Measurements from ENCODE around the gene ZNF837. TPM values are rescaled to one million over a fixed set of nuclear protein-coding genes. Genes with fewer than 3 reads are reported as not detected.

Gene ZNF837
- 1 to 10 TPM; 1.5 to 3.3 (median 2.5) TPM for total RNA-seq
- long read RNA-seq, donor 1, partial matches to known transcripts: 1 of 6 reads
- long read RNA-seq, donor 1, other reads (novel, unspliced or antisense): 3 of 6 reads
- long read RNA-seq, donor 2: 0 reads

DNA sequence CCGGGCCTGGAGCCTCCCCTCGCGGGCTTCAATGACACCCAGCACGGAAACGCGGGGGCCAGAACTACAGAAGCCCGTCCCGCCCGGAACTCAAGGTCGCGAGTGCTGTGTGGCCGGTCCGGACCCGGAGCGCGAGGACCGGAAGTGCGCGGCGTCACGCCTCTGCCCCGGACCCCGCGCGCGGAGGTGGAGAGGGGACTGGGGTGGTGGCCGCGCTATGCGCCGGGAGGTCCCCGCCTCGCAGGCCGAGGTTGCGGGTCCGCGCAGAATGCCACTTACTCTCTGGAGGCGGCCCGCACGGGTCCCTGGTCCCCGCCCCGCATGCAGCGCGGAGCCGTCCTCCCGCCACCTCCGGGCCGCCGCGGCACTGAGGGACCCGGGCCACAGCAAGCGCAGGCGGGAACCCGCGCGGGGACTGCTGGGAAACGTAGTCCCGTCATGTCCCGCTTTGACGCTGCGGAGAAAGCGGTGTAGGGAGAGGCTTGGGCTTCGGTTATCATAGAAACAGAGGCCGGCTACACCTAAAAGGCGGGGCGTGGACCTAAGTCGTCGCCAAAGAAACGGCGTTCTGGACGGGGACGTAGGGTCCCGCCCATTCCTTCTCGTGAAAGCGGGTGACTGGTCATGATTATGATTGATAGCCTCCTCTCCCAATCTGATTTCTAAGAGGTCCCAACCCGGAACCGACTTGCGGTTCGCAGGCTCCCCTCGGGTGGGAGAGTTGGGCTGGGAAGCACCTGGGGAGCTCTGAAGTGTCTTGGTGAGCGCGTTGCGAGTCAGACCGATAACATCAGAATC lies at the start of gene ZNF837:
Gene ZNF837 (minus strand): TSS at position 369 of the 798 bp plus-strand sequence. CDS start 11,698 bp downstream, outside the sequence.
- peak within 1 kb of the TSS; percentile 48 for H3K4me3 ChIP-seq
- no peak for TF ChIP-seq CTCF (IDR thresholded peaks at IDR 0.05)
- no peaks in the 10 kb centered on the region for H3K9me3 ChIP-seq
- DNase-seq (peak; percentile 98 to 100 (median 99)), ATAC-seq (peak; percentile 93)
- peaks cover 19% of the 10 kb centered on the region for H3K4me1 ChIP-seq (ENCODE audit: low read depth)
- H3K36me3 ChIP-seq (ENCODE audit: low read depth): no peaks in the 10 kb centered on the region
- intact Hi-C loops (cut with DNase I, micrococcal nuclease): no loop called here

DNA sequence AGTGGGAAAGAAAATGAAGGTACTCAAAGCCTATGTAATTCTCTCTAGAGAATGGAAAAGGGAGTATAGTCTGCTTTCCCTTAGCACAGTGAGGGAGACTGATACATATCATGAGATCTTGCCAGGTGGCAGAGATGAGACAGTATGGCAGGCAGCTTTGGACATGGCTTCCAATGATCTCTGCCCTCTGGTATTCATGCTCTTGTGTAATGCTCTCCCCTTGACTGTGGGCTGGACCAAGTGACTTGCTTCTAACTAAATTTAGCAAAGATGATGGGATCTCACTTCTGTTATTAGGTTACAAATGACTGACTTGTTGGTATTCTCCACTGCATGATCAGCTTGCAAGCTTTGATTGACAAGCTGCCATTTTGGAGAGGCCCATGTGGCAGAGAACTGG lies 48.9 kb upstream of the ZNF837 start:
- Histone ChIP-seq H3K4me1 (ENCODE audit: low read depth) (no peaks in the 10 kb centered on the region), H3K4me3 (no peak overlapping the region), H3K9me3 (peaks cover 86% of the 10 kb centered on the region), H3K36me3 (ENCODE audit: low read depth) (peaks cover 9% of the 10 kb centered on the region)
- no peak for DNase-seq
- TF ChIP-seq CTCF (IDR thresholded peaks at IDR 0.05): no peak
- intact Hi-C loops (cut with DNase I, micrococcal nuclease): no loop called here
- ATAC-seq: no peak

DNA sequence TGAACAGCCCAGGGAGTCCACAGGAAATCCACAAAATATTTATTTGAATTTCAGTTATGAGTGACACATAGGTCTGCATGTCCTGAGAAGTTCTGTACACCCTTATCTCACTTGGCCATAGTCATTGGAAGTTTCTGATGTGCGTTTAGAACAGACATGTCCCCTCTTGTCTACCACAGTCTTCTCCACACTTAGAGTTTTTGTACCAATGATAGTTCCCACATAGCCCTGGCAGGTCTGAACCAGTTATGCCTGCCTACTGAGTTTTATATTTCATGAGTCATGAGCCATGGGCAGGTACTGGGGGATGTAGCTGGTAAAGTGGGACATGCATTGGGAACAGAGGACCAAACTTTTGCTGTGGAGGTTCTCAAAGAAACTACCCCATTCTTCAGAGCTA lies 47.8 kb upstream of the ZNF837 start:
- Histone ChIP-seq H3K4me3 (no peak overlapping the region), H3K36me3 (ENCODE audit: low read depth) (no peaks in the 10 kb centered on the region), H3K4me1 (ENCODE audit: low read depth) (no peaks in the 10 kb centered on the region), H3K9me3 (peaks cover 75% of the 10 kb centered on the region)
- DNase-seq (no peak), ATAC-seq (no peak)
- TF ChIP-seq CTCF (IDR thresholded peaks at IDR 0.05): no peak
- intact Hi-C loops (cut with DNase I, micrococcal nuclease): no loop called here

DNA sequence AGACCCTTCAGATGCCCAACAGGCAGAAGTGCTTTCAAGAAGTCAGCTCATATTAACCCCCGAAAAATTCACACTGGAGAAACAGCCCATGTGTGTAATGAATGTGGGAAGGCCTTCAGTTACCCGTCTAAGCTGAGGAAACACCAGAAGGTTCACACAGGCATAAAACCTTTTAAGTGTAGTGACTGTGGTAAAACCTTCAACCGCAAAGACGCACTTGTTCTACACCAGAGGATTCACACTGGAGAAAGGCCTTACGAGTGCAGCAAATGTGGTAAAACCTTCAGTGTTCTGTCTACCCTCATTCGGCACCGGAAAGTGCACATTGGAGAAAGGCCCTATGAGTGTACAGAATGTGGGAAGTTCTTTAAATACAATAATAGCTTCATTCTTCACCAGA lies 36.2 kb upstream of the ZNF837 start:
- no peak for DNase-seq
- intact Hi-C loops (cut with DNase I, micrococcal nuclease): no loop called here
- no peaks in the 10 kb centered on the region for H3K9me3 ChIP-seq
- no peak overlapping the region for H3K4me3 ChIP-seq
- TF ChIP-seq CTCF (IDR thresholded peaks at IDR 0.05): no peak
- H3K4me1 ChIP-seq (ENCODE audit: low read depth): no peaks in the 10 kb centered on the region
- H3K36me3 ChIP-seq (ENCODE audit: low read depth): peaks cover 8% of the 10 kb centered on the region
- ATAC-seq: no peak

- no peaks in the 10 kb centered on the region for H3K4me1 ChIP-seq (ENCODE audit: low read depth)
- no peak for DNase-seq
- no peak for TF ChIP-seq CTCF (IDR thresholded peaks at IDR 0.05)
- H3K4me3 ChIP-seq: no peak overlapping the region
- intact Hi-C loops (cut with DNase I, micrococcal nuclease): no loop called here
- ATAC-seq: no peak
- no peaks in the 10 kb centered on the region for H3K9me3 ChIP-seq
- H3K36me3 ChIP-seq (ENCODE audit: low read depth): peaks cover 8% of the 10 kb centered on the region
Measured at GRCh38 chr19:58416604-58417003, 35.8 kb upstream of the ZNF837 start.

Measured in mucosa of descending colon (tissue), 3 donors.